ENCODE measurements around the gene CRY1.

Gene CRY1

GRCh38 chr12:107125833-107126232 is 32.5 kb upstream of the CRY1 start:
- H3K36me3 ChIP-seq = no peaks in the 10 kb centered on the region
- peaks cover 11% of the 10 kb centered on the region for H3K4me1 ChIP-seq
- no peak overlapping the region for H3K4me3 ChIP-seq (ENCODE audit: low read depth, low read length)
- no peaks in the 10 kb centered on the region for H3K27me3 ChIP-seq
- DNase-seq = no peak
- H3K9me3 ChIP-seq = no peaks in the 10 kb centered on the region
- TF ChIP-seq CTCF (IDR thresholded peaks at IDR 0.05; ENCODE audit: low read depth, low read length) = no peak

GRCh38 chr12:107122452-107122958 is 29.2 kb upstream of the CRY1 start:
- DNase-seq = no peak
- no peak overlapping the region for H3K4me3 ChIP-seq (ENCODE audit: low read depth, low read length)
- H3K36me3 ChIP-seq = no peaks in the 10 kb centered on the region
- H3K9me3 ChIP-seq = no peaks in the 10 kb centered on the region
- H3K4me1 ChIP-seq = peaks cover 10% of the 10 kb centered on the region
- no peak for TF ChIP-seq CTCF (IDR thresholded peaks at IDR 0.05; ENCODE audit: low read depth, low read length)
- no peaks in the 10 kb centered on the region for H3K27me3 ChIP-seq

- H3K4me1 ChIP-seq = no peaks in the 10 kb centered on the region
- H3K36me3 ChIP-seq = no peaks in the 10 kb centered on the region
- no peaks in the 10 kb centered on the region for H3K27me3 ChIP-seq
- no peak overlapping the region for H3K4me3 ChIP-seq (ENCODE audit: low read depth, low read length)
- no peak for DNase-seq
- H3K9me3 ChIP-seq = no peaks in the 10 kb centered on the region
- no peak for TF ChIP-seq CTCF (IDR thresholded peaks at IDR 0.05; ENCODE audit: low read depth, low read length)
Observed at GRCh38 chr12:107119091-107119490, 25.7 kb upstream of the CRY1 start.

- TF ChIP-seq CTCF (IDR thresholded peaks at IDR 0.05; ENCODE audit: low read depth, low read length) = no peak
- no peaks in the 10 kb centered on the region for H3K36me3 ChIP-seq
Observed at GRCh38 chr12:107118624-107119023, 25.3 kb upstream of the CRY1 start.

GRCh38 chr12:107115119-107115518 is 21.8 kb upstream of the CRY1 start:
- H3K4me1 ChIP-seq = no peaks in the 10 kb centered on the region
- H3K27me3 ChIP-seq = no peaks in the 10 kb centered on the region
- DNase-seq = no peak
- H3K4me3 ChIP-seq (ENCODE audit: low read depth, low read length) = no peak overlapping the region
- H3K9me3 ChIP-seq = no peaks in the 10 kb centered on the region
- TF ChIP-seq CTCF (IDR thresholded peaks at IDR 0.05; ENCODE audit: low read depth, low read length) = no peak
- no peaks in the 10 kb centered on the region for H3K36me3 ChIP-seq

More at GRCh38 chr12:107118624-107119023, 25.3 kb upstream of the CRY1 start:
- no peak overlapping the region for H3K4me3 ChIP-seq (ENCODE audit: low read depth, low read length)
- no peaks in the 10 kb centered on the region for H3K4me1 ChIP-seq
- no peaks in the 10 kb centered on the region for H3K9me3 ChIP-seq
- DNase-seq = no peak
- no peaks in the 10 kb centered on the region for H3K27me3 ChIP-seq

GRCh38 chr12:107111314-107111713 is 18.0 kb upstream of the CRY1 start:
- no peak for DNase-seq
- TF ChIP-seq CTCF (IDR thresholded peaks at IDR 0.05; ENCODE audit: low read depth, low read length) = no peak
- Histone ChIP-seq H3K27me3 (no peaks in the 10 kb centered on the region), H3K36me3 (no peaks in the 10 kb centered on the region), H3K9me3 (no peaks in the 10 kb centered on the region), H3K4me3 (ENCODE audit: low read depth, low read length) (no peak overlapping the region), H3K4me1 (no peaks in the 10 kb centered on the region)

All from BE2C (cell line).